PC-9 (cell line): ENCODE measurements around the gene ZBTB25. TPM values are rescaled to one million over a fixed set of nuclear protein-coding genes. Genes with fewer than 3 reads are reported as not detected.

Source experiments
- BruUV-seq: library from RNA; stranded (reverse); fragments of 400-500 nt; replicated peaks from 2 replicates; lab custom pipeline; 2021; lab: Mats Ljungman, UMichigan
- CTCF ChIA-PET: fragments of 300-600 bp; sonication (Branson Sonifier 250); formaldehyde crosslinking; loops from one replicate; lab custom pipeline; 2022; ENCODE audit warnings: antibody characterized with exemption; lab: Charles Lee
- POLR2A ChIA-PET: fragments of 300-600 bp; sonication (Branson Sonifier 250); formaldehyde crosslinking; loops from one replicate; lab custom pipeline; 2022; ENCODE audit warnings: antibody characterized with exemption; ENCODE audit not compliant: unreplicated experiment; lab: Charles Lee
- DNase-seq, 2 experiments: peaks; one replicate each; pipeline versions ENCODE4 v3.0.0 to v3.0.0-alpha.2; 2015 to 2022; ENCODE audit warnings: mixed read lengths in 1 of 2
- H2AFZ ChIP-seq: fragments of 200-600 bp; sonication (generic); 2 replicates; pipeline ENCODE4 v1.8.1; 2017; ENCODE audit warnings: antibody characterized with exemption
- H3F3A ChIP-seq: fragments of 200-600 bp; sonication (generic); 2 replicates; pipeline ENCODE4 v1.8.1; 2017; ENCODE audit warnings: antibody characterized with exemption, mild to moderate bottlenecking, low read depth; ENCODE audit not compliant: insufficient read depth
- H3K27ac ChIP-seq: fragments of 200-600 bp; sonication (generic); 2 replicates; pipeline ENCODE4 v1.6.1; 2016; ENCODE audit warnings: mixed run types
- H3K27me3 ChIP-seq: fragments of 200-600 bp; sonication (generic); 2 replicates; pipeline ENCODE4 v1.6.1; 2016; ENCODE audit warnings: low read depth, mixed run types; ENCODE audit not compliant: insufficient read depth
- H3K36me3 ChIP-seq: fragments of 200-600 bp; sonication (generic); 2 replicates; pipeline ENCODE4 v1.6.1; 2016; ENCODE audit warnings: low read depth, mixed run types
- H3K4me1 ChIP-seq: fragments of 200-600 bp; sonication (generic); replicated peaks from 2 replicates; pipeline ENCODE4 v1.6.1; 2016; ENCODE audit warnings: mixed run types; ENCODE audit not compliant: insufficient read depth
- H3K4me2 ChIP-seq: fragments of 200-600 bp; sonication (generic); 2 replicates; pipeline ENCODE4 v1.6.1; 2017; ENCODE audit warnings: mixed run types
- H3K4me3 ChIP-seq: fragments of 200-600 bp; sonication (generic); 2 replicates; pipeline ENCODE4 v1.6.1; 2016; ENCODE audit warnings: mixed run types
- H3K79me2 ChIP-seq: fragments of 200-600 bp; sonication (generic); 2 replicates; pipeline ENCODE4 v1.6.1; 2017; ENCODE audit warnings: low read depth, mixed run types
- H3K9me2 ChIP-seq: fragments of 200-600 bp; sonication (generic); 2 replicates; pipeline ENCODE4 v1.8.1; 2017; ENCODE audit warnings: mild to moderate bottlenecking; ENCODE audit not compliant: insufficient read depth
- H3K9me3 ChIP-seq: fragments of 200-600 bp; sonication (generic); 2 replicates; pipeline ENCODE4 v1.8.1; 2016; ENCODE audit warnings: low read depth; ENCODE audit not compliant: insufficient read depth
- H4K20me1 ChIP-seq: fragments of 200-600 bp; sonication (generic); 2 replicates; pipeline ENCODE4 v1.8.1; 2017; ENCODE audit not compliant: insufficient read depth
- CTCF ChIP-seq: fragments of 200-600 bp; sonication (generic); conservative IDR thresholded peaks from 2 replicates; pipeline ENCODE4 v1.6.1; 2017; ENCODE audit warnings: mixed run types, antibody characterized with exemption, mild to moderate bottlenecking, moderate library complexity
- EZH2 ChIP-seq: fragments of 200-600 bp; sonication (generic); IDR thresholded peaks from 2 replicates; pipeline ENCODE4 v1.8.0; 2017; ENCODE audit warnings: antibody characterized with exemption, low read depth
- intact Hi-C: fragments of 100-400 bp; cut with micrococcal nuclease; formaldehyde crosslinking; loops from one replicate; pipeline ENCODE4 v1.10.0; 2022; ENCODE audit not compliant: unreplicated experiment
- total RNA-seq: library from RNA; stranded (reverse); gene quantifications from 2 replicates; pipeline ENCODE4 v1.2.3, GENCODE V29; 2021

The ZBTB25 gene
- total RNA-seq, 1 experiment from 2014 or later, result 22.9 TPM

- no peaks in the 10 kb centered on the region for H3K27me3 ChIP-seq
- no peak for DNase-seq
- H3K4me2 ChIP-seq, result no peak overlapping the region
- H2AFZ ChIP-seq, result no peak overlapping the region
- H3K27ac ChIP-seq, result no peak overlapping the region
- TF ChIP-seq EZH2, result no peak
- no peak for TF ChIP-seq CTCF
- intact Hi-C loops, result no loop called here
- H3K79me2 ChIP-seq, result no peaks in the 10 kb centered on the region
- BruUV-seq, result no TSS peak
- H3K36me3 ChIP-seq, result peaks cover 46% of the 10 kb centered on the region
- no peaks in the 10 kb centered on the region for H4K20me1 ChIP-seq
- H3K9me3 ChIP-seq, result no peaks in the 10 kb centered on the region
- ChIA-PET CTCF (no interaction called here), POLR2A (no interaction called here)
- peaks cover 21% of the 10 kb centered on the region; the same call in 1 of the 2 replicates for H3F3A ChIP-seq
- peaks cover 10% of the 10 kb centered on the region for H3K4me1 ChIP-seq
- no peak overlapping the region for H3K4me3 ChIP-seq
- no peaks in the 10 kb centered on the region for H3K9me2 ChIP-seq
Observed at GRCh38 chr14:64416348-64416932, 87.2 kb downstream of the ZBTB25 start.

GRCh38 chr14:64412237-64412636, 91.4 kb downstream of the ZBTB25 start:
- TF ChIP-seq CTCF (no peak), EZH2 (no peak)
- Histone ChIP-seq H3K4me3 (no peak overlapping the region), H3K4me1 (peaks cover 22% of the 10 kb centered on the region), H2AFZ (no peak overlapping the region), H3F3A (peaks cover 12% of the 10 kb centered on the region), H3K79me2 (no peaks in the 10 kb centered on the region), H3K4me2 (no peak overlapping the region), H3K27me3 (no peaks in the 10 kb centered on the region), H4K20me1 (no peaks in the 10 kb centered on the region), H3K27ac (no peak overlapping the region), H3K9me3 (no peaks in the 10 kb centered on the region), H3K36me3 (peaks cover 18% of the 10 kb centered on the region), H3K9me2 (no peaks in the 10 kb centered on the region)
- intact Hi-C loops, result no loop called here
- POLR2A ChIA-PET, result interaction anchor here (0.6 kb wide), 1 partner anchor 15 kb away, joined by 8 read pairs; no protein-coding TSS in a partner anchor
- DNase-seq, result no peak
- CTCF ChIA-PET, result no interaction called here
- no TSS peak for BruUV-seq

- Histone ChIP-seq H3K4me3 (no peak overlapping the region), H3K4me2 (no peak overlapping the region), H4K20me1 (no peaks in the 10 kb centered on the region), H3F3A (peaks cover 11% of the 10 kb centered on the region), H3K79me2 (0 out of 2 replicates have a peak, but pooled peaks cover 5% of the 10 kb centered on the region), H3K9me3 (no peaks in the 10 kb centered on the region), H3K9me2 (no peaks in the 10 kb centered on the region), H3K36me3 (peaks cover 6% of the 10 kb centered on the region; the same call in 1 of the 2 replicates), H3K4me1 (peaks cover 22% of the 10 kb centered on the region), H2AFZ (no peak overlapping the region), H3K27me3 (no peaks in the 10 kb centered on the region), H3K27ac (peak overlapping the region; percentile 46; the same call in 1 of the 2 replicates)
- intact Hi-C loops, result no loop called here
- POLR2A ChIA-PET, result no interaction called here
- CTCF ChIA-PET, result interaction anchor here (0.7 to 0.9 kb wide), 3 partner anchors 12 to 589 kb away, joined by 3 to 7 read pairs (median 4); no protein-coding TSS in a partner anchor
- no peak for DNase-seq
- no TSS peak for BruUV-seq
- TF ChIP-seq EZH2, result no peak
- TF ChIP-seq CTCF, result no peak
Observed at GRCh38 chr14:64411001-64411400, 92.6 kb downstream of the ZBTB25 start.
